Measurements from ENCODE around the gene FAAP20. TPM values are rescaled to one million over a fixed set of nuclear protein-coding genes. Genes with fewer than 3 reads are reported as not detected.

The FAAP20 gene
- total and polyA plus RNA-seq, 9 of the 15 experiments (the other 6 are each of a cell fraction or from before 2014, with no cell fraction given), result 0.58 to 143 (median 9.9) TPM

DNA sequence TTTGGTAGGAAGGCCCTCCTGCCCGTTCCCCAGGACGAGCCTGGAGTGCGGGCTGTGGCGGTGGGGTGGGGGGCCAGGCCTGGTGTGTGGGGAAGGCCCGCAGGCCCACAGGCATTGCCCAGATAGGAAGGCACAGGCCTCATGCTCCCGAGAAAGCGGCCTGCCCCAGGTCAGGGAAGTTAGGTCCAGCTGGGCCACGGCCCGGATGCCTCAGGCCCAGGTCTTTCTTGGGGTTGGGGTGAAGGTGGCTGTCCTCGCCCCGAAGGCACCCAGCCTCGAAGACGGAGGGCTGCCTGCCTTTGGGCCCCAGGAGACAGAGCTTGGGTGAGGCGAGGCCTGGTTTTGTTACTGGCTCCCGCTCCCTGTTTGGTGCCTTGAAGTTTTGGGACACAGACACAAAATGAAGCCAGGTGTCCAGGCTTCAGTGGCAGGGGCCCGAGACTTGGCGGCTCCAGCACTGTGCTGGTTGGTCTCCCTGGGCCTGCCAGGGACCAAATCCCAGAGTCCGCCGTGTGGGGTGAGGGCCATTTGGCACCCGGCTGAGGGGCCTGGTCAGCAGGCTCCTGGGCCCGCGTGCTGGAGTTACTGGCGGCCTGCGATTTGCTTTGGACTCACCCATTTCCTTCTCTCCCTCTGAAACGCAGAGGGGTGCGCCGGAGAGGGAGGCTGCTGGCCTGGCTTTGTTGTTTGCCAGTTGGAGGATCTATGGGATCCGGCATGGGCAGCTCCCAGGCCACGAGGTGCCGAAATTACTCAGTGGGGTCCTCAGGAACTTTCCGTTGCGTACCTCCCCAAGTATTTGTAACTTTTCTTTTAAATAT, 35.5 kb upstream of the FAAP20 start (continued):
- TF ChIP-seq, protein P1, sequence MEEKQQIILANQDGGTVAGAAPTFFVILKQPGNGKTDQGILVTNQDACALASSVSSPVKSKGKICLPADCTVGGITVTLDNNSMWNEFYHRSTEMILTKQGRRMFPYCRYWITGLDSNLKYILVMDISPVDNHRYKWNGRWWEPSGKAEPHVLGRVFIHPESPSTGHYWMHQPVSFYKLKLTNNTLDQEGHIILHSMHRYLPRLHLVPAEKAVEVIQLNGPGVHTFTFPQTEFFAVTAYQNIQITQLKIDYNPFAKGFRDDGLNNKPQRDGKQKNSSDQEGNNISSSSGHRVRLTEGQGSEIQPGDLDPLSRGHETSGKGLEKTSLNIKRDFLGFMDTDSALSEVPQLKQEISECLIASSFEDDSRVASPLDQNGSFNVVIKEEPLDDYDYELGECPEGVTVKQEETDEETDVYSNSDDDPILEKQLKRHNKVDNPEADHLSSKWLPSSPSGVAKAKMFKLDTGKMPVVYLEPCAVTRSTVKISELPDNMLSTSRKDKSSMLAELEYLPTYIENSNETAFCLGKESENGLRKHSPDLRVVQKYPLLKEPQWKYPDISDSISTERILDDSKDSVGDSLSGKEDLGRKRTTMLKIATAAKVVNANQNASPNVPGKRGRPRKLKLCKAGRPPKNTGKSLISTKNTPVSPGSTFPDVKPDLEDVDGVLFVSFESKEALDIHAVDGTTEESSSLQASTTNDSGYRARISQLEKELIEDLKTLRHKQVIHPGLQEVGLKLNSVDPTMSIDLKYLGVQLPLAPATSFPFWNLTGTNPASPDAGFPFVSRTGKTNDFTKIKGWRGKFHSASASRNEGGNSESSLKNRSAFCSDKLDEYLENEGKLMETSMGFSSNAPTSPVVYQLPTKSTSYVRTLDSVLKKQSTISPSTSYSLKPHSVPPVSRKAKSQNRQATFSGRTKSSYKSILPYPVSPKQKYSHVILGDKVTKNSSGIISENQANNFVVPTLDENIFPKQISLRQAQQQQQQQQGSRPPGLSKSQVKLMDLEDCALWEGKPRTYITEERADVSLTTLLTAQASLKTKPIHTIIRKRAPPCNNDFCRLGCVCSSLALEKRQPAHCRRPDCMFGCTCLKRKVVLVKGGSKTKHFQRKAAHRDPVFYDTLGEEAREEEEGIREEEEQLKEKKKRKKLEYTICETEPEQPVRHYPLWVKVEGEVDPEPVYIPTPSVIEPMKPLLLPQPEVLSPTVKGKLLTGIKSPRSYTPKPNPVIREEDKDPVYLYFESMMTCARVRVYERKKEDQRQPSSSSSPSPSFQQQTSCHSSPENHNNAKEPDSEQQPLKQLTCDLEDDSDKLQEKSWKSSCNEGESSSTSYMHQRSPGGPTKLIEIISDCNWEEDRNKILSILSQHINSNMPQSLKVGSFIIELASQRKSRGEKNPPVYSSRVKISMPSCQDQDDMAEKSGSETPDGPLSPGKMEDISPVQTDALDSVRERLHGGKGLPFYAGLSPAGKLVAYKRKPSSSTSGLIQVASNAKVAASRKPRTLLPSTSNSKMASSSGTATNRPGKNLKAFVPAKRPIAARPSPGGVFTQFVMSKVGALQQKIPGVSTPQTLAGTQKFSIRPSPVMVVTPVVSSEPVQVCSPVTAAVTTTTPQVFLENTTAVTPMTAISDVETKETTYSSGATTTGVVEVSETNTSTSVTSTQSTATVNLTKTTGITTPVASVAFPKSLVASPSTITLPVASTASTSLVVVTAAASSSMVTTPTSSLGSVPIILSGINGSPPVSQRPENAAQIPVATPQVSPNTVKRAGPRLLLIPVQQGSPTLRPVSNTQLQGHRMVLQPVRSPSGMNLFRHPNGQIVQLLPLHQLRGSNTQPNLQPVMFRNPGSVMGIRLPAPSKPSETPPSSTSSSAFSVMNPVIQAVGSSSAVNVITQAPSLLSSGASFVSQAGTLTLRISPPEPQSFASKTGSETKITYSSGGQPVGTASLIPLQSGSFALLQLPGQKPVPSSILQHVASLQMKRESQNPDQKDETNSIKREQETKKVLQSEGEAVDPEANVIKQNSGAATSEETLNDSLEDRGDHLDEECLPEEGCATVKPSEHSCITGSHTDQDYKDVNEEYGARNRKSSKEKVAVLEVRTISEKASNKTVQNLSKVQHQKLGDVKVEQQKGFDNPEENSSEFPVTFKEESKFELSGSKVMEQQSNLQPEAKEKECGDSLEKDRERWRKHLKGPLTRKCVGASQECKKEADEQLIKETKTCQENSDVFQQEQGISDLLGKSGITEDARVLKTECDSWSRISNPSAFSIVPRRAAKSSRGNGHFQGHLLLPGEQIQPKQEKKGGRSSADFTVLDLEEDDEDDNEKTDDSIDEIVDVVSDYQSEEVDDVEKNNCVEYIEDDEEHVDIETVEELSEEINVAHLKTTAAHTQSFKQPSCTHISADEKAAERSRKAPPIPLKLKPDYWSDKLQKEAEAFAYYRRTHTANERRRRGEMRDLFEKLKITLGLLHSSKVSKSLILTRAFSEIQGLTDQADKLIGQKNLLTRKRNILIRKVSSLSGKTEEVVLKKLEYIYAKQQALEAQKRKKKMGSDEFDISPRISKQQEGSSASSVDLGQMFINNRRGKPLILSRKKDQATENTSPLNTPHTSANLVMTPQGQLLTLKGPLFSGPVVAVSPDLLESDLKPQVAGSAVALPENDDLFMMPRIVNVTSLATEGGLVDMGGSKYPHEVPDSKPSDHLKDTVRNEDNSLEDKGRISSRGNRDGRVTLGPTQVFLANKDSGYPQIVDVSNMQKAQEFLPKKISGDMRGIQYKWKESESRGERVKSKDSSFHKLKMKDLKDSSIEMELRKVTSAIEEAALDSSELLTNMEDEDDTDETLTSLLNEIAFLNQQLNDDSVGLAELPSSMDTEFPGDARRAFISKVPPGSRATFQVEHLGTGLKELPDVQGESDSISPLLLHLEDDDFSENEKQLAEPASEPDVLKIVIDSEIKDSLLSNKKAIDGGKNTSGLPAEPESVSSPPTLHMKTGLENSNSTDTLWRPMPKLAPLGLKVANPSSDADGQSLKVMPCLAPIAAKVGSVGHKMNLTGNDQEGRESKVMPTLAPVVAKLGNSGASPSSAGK (IDR thresholded peaks at IDR 0.05), result peak; percentile 97
- TF ChIP-seq SRF (CRISPR knock-in tag; IDR thresholded peaks at IDR 0.05) (0 out of 4 replicates have a peak, but pooled peaks of 1 of the 2 experiments have one; percentile 13), SIN3A (IDR thresholded peaks at IDR 0.05; ENCODE audit: borderline replicate concordance in 2 of 2, control insufficient read depth in 1 of 2, low read depth in 2 of 2, low read length in 2 of 2) (0 out of 4 replicates have a peak, but pooled peaks have one; percentile 12 to 46), ZNF239 (CRISPR knock-in tag; IDR thresholded peaks at IDR 0.05) (no peak)
- TF ChIP-seq, protein P2, sequence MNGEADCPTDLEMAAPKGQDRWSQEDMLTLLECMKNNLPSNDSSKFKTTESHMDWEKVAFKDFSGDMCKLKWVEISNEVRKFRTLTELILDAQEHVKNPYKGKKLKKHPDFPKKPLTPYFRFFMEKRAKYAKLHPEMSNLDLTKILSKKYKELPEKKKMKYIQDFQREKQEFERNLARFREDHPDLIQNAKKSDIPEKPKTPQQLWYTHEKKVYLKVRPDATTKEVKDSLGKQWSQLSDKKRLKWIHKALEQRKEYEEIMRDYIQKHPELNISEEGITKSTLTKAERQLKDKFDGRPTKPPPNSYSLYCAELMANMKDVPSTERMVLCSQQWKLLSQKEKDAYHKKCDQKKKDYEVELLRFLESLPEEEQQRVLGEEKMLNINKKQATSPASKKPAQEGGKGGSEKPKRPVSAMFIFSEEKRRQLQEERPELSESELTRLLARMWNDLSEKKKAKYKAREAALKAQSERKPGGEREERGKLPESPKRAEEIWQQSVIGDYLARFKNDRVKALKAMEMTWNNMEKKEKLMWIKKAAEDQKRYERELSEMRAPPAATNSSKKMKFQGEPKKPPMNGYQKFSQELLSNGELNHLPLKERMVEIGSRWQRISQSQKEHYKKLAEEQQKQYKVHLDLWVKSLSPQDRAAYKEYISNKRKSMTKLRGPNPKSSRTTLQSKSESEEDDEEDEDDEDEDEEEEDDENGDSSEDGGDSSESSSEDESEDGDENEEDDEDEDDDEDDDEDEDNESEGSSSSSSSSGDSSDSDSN (IDR thresholded peaks at IDR 0.05; ENCODE audit: borderline replicate concordance in 1 of 2, low read depth in 2 of 2, low read length in 2 of 2), result 0 out of 4 replicates have a peak, but pooled peaks of 1 of the 2 experiments have one; percentile 40
